DLD1 (cell line): ENCODE results near the gene C11orf21.

Experiments used
- in situ Hi-C: cut with HindIII; loops from 2 replicates; pipeline ENCODE4 v1.10.0; 2017; ENCODE audit warnings: low sequenced_read_pairs

The C11orf21 gene

DNA sequence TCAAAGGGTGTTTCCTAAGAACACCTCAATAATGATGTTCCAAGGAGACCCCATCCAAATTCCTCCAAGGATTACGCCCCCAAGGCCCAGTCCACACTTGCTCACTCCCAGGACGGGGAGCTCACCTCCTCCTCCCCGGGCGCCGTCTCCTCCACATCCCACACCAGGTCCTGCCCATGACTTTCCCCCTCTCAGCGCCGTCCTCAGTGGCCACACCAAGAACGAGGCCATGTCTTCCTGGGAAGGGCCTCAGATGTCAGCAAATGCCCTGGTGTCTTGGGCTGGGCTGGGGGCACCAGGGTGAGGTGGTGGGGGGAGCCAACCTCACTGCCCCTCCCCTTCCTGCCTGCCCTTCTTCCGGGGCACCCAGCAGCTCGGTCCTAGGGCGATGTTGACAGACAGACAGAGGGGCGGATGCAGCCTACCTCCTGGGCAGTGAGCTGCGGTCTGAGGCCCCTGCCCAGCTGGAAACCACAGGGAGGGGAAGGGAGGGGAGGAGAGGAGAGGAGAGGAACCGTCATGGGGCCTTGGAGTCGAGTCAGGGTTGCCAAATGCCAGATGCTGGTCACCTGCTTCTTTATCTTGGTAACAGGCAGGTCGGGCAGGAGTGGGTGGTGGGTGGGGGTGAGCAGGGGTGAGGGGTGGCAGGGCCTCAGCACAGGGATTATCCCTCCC, at the start of gene C11orf21, which contains the start of gene TSPAN32:
Gene C11orf21 (minus strand): TSS at position 288 of the 675 bp plus-strand sequence. CDS start 110 bp downstream, at position 178.
Gene TSPAN32 (plus strand): TSS at position 383 of the 675 bp plus-strand sequence. CDS start 137 bp downstream, at position 520.
- in situ Hi-C loops, result no loop called here

DNA sequence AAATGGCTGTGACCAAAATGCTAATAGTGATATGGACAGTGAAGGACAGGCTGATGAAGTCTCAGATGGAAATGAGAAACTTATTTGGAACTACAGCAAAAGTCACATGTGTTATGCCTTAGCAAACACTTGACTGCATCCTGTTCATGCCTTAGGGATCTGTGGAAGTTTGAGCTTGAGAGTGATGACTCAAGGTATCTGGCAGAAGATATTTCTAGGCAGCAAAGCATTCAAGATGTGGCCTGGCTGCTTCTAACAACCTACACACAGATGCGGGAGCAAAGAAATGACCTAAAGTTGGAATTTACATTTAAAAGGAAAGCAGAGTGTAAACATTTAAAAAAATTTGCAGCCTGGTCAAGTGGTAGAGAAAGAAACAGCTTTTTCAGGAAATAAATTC, 47.3 kb upstream of the C11orf21 start:
- in situ Hi-C loops, result loop anchor here (25.0 kb wide), 1 partner anchor 163 kb away; no protein-coding TSS in a partner anchor

DNA sequence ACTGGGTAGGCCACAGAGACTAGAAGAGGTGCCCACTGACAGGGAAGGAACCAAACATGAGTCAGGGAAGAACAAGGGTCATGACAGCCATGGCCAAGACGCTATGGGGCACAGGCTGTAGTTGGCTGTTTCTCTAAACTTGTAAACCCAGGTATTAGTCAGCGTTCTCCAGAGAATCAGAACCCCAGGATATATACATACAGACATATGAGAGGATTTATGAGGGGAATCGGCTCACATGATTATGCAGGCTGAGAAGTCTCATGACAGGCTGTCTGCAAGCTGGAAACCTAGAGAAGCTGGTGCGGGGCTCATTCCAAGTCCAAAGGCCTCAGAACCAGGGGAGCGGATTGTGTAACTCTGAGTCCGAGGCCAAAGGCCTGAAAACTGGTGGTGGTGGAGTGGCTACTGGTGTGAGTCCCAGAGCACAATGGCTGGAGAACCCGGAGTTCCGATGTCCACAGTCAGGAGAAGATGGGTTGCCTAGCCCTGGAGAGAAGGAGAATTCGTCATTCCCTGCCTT, 45.7 kb upstream of the C11orf21 start:
- in situ Hi-C loops, result loop anchor here (25.0 kb wide), 1 partner anchor 165 kb away; no protein-coding TSS in a partner anchor

DNA sequence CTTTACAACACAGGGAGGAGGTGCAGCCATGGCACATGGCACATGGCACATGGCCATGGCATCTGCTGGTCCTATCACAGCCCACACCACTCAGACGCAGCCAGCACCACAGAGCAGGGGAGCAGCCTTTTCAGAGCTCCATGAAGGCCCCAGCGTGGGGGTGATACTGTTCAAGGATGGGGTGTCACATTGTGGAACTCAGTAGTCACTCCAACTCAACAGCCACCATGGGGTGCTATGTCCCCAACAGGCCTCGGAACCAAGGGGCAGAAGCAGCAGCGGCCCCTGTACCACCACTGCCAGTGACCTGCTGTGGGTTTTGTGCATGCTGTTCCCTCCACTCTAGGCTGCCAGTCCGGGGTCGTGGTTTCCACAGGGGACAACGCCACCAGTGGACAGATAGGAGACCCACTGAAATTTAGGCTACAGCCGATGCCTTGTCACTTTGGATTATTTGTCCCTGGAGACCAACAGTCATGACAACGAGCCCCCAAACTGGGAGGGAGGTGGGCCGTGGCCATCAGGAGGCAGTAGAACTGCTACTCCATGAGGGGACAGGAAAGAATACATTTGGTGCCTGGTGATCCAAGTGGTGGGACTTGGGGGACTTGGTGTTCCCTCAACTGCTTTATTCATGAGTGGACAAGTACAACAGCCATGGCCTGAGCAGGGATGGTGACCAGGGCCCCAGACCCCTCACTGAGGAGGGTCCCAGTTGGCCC, 45.0 kb upstream of the C11orf21 start:
- in situ Hi-C loops, result loop anchor here (25.0 kb wide), 1 partner anchor 166 kb away; no protein-coding TSS in a partner anchor

DNA sequence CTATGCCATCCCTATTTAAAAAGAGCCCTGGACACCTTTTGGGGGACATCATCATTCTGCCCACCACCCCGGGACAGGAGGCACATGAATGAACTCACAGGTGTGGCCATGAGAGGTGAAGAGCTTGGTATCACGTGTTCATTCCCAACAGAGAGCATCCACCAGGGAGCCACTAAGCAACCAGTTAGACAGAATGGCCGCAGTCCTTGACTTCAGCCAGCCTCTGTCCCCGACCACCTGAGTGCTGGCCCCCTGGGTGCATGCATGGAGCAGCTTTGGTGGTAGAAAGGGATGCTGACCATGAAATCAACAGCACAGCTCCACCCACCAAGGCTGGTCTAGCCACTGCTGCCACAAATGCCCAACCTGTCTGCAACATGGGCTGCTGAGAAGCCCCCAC, 44.3 kb upstream of the C11orf21 start:
- in situ Hi-C loops, result loop anchor here (25.0 kb wide), 1 partner anchor 166 kb away; no protein-coding TSS in a partner anchor

DNA sequence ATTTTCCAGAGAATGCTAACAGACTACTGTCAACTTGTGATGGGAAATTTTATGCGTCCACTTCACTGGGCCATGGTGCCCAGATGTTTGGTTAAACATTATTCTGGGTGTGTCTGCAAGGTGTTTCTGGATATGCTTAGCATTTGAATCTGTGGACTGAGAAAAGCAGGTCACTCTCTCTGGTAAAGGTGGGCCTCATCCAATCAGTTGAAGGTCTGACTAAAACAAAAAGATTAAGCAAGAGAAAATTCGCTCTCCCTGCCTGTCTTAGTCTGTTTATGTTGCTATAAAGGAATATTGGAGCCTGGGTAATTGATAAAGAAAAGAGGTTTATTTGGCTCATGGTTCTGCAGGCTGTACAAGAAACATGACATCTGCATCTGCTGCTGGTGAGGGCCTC, 43.3 kb upstream of the C11orf21 start:
- in situ Hi-C loops, result loop anchor here (25.0 kb wide), 1 partner anchor 167 kb away; no protein-coding TSS in a partner anchor

DNA sequence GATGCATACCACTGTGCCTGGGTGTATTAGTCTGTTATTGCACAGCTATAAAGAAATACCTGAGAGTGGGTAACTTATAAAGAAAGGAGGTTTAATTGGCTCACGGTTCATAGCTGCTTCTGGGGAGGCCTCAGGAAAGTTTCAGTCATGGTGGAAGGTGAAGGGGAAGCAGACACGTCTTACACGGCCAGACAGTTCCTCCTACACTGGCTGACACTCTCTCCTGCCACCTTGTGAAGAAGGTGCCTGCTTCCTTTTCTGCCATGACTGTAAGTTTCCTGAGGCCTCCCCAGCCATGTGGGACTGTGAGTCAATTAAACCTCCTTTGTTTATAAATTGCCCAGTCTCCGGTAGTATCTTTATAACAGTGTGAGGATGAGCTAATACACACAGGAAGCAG, 41.8 kb upstream of the C11orf21 start:
- in situ Hi-C loops, result loop anchor here (25.0 kb wide), 1 partner anchor 169 kb away; no protein-coding TSS in a partner anchor

DNA sequence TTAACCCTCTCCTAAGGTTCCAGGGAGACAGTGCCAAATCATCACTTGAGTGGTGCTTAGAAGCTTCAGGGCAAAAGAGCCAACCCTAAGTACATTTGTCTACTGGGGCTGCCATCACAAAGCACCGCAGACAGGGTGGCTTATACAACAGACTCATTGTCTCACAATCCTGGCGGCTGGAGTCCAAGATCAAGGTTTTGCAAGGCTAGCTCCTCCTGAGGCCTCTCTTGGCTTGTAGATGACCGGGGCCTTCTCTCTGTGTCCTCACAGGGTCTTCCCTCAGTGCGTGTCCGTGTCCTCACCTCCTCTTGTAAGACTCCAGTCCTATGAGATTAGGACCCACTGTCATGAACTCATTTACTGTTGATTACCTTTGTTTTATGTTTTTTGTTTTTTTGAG, 41.3 kb upstream of the C11orf21 start:
- in situ Hi-C loops, result loop anchor here (25.0 kb wide), 1 partner anchor 169 kb away; no protein-coding TSS in a partner anchor

DNA sequence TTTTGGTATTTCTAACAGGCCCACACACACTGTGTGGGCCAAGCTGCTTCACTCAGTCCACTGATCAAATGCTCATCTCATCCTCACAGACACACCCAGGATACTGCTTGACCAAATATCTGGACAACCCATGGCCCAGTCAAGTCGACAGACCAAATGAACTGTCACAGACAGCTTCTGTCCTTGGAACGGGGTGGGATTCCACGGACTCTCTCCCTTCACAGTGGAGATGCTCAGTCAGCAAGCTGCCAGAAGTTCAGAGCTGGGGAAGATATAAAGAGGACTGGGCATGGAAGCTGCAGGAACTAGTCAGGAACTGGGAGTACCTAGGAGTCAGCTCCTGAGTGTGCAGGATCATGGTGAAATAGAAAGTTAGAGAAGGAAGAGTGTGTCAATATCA, 40.8 kb upstream of the C11orf21 start:
- in situ Hi-C loops, result loop anchor here (25.0 kb wide), 1 partner anchor 170 kb away; no protein-coding TSS in a partner anchor

DNA sequence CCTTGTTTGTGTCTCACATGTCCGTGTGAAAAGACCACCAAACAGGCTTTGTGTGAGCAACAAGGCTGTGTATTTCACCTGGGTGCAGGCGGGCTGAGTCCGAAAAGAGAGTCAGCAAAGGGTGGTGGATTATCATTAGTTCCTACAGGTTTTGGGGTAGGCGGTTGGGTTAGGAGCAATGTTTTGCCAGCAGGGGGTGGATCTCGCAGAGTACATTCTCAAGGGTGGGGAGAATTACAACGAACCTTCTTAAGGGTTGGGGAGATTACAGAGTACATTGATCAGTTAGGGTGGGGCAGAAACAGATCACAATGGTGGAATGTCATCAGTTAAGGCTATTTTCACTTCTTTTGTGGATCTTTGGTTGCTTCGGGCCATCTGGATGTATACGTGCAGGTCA, 37.0 kb upstream of the C11orf21 start:
- in situ Hi-C loops, result loop anchor here (25.0 kb wide), 1 partner anchor 174 kb away; no protein-coding TSS in a partner anchor

DNA sequence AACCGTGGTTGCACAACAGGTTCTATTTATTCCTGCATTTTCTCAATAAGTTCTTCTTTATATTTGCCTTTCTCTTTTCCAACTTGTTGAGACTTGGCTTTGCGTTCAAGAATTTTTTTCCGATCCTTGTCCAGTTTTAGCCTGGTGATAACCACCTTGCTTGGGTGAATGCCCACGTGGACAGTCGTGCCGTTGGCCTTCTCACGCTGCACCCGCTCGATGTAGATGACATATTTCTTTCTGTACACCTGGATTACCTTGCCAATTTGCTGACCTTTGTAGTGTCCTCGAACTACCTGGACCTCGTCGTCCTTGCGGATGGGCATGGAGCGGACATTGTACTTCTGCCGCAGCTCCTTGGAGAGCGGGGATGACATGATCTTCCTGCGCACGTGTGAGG, 33.6 kb upstream of the C11orf21 start:
- in situ Hi-C loops, result loop anchor here (25.0 kb wide), 1 partner anchor 177 kb away; no protein-coding TSS in a partner anchor

DNA sequence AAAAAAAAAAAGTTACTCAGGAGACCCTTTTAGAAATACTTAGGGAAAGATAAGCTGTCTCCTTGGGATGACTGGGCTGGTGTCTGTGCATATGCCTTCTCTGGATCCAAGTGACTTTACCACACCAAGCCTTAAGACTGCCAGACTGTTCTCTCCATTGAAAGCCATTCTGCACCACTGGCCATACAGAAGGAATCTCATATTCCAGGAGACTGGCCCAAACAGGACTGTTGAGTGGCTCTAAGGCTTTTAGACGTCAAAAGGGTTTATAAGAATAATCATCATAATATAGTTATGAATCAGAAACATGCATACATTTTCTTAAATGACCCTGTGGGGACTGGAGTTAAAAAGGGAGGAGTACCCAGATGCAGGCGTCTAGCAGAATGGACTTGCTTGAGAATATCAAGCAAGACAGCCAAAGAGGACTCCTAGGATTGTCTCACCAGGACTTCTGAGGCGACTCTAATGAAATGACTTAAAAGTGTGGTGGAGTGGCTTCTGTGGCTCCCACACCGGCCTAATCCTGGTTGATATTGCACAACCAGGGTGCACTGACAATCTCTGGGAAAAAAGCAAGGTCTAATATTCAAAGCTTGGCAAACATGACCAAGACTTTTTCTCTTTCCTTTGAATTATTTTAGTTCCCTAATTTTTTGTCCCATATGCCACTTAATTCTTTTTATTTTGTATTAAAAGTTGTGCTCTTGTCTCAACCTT, 31.9 kb upstream of the C11orf21 start:
- in situ Hi-C loops, result loop anchor here (25.0 kb wide), 1 partner anchor 179 kb away; no protein-coding TSS in a partner anchor

DNA sequence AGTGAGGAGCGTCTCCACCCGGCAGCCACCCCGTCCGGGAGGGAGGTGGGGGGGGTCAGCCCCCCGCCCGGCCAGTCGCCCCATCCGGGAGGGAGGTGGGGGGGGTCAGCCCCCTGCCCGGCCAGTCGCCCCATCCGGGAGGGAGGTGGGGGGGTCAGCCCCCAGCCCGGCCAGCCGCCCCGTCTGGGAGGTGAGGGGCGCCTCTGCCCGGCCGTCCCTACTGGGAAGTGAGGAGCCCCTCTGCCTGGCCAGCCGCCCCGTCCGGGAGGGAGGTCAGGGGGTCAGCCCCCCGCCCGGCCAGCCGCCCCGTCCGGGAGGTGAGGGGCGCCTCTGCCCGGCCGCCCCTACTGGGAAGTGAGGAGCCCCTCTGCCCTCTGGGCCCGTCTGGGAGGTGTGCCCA, 30.9 kb upstream of the C11orf21 start:
- in situ Hi-C loops, result loop anchor here (25.0 kb wide), 1 partner anchor 180 kb away; no protein-coding TSS in a partner anchor

DNA sequence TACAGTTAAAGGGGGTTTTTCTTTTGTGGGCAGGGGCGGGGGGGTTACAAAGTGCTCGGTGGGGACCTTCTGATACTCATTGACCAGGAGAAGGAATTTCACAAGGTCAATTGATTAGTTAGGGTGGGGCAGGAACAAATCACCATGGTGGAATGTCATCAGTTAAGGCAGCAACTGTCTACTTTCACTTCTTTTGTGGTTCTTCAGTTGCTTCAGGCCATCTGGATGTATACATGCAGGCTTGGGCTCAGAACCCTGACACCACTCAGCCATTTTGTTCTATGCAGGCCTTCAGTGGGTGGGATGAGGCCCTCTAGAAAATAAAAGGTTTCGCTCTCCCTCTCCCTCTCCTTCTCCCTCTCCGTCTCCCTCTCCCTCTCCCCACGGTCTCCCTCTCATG, 29.7 kb upstream of the C11orf21 start:
- in situ Hi-C loops, result loop anchor here (25.0 kb wide), 1 partner anchor 181 kb away; no protein-coding TSS in a partner anchor

DNA sequence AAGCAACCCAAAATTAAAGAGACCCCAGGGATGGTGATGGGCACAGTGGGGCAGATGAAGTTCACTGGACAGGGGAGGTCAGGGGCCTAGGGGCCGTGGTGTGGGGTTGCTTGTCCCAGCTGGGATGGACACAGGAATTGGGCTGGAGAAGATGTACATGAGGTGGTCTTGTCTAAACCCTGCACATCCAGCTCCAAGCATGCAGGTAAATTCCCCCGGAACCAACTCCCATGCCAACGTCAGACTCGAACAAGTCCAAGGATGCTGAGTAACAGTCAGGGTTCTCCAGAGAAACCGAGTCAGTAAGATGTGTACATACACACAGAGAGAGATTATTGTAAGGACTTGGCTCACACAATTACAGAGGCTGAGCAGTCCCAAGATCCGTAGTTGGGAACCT, 29.0 kb upstream of the C11orf21 start:
- in situ Hi-C loops, result loop anchor here (25.0 kb wide), 1 partner anchor 182 kb away; no protein-coding TSS in a partner anchor

DNA sequence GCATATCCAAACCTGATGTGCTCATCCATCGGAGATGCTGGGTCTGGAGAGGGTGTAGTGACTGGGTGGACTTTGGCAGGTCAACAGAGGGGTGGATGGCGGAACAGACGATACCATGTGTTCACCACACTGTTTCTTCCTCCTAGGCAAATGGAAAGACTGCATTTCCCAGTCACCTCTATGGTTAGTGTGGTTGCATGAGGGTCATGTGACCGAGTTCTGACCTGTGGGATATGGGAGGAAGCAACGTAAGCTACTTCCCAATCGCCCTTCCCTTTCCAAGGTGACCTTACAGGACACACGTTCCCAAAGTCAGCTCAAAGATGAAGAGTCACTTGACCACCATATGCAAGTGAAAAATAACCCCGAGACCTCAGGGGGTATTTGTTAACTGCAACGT, 27.8 kb upstream of the C11orf21 start:
- in situ Hi-C loops, result loop anchor here (5.0 to 25.0 kb wide), 2 partner anchors 147 to 183 kb away; no protein-coding TSS in a partner anchor

DNA sequence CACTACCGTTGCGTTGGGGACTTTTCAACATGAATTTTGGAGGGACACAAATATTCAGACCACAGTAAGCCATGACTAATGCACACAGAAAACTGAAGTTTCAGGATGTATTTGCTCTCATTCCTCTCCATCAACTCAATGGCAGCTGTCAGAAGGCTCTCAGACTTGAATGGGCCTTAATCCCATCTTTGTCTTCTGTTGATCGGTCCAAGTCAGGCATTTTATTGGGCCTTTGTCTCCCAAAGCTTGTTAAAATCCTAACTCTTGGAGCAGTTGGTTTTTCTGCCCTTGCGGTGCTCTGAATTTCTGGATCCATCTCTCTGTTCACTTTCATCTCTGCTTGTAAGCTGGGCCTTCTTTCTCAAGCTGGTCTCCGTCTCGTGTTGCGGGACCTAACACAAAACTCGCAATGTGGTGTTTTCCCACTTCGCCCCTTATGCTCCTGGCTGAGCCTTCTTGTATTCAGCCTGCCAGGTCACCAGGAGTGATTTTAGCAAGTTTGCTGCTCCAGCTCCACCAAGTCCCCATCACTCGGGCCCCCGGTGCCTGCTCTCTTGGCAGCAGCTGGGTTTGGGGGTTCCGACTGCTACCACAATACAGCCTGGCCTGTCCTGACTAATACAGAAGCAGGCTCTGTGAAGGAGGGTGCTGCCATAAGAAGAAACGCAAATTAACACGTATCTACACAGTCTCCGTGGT, 27.1 kb upstream of the C11orf21 start:
- in situ Hi-C loops, result loop anchor here (5.0 to 25.0 kb wide), 2 partner anchors 147 to 183 kb away; no protein-coding TSS in a partner anchor

DNA sequence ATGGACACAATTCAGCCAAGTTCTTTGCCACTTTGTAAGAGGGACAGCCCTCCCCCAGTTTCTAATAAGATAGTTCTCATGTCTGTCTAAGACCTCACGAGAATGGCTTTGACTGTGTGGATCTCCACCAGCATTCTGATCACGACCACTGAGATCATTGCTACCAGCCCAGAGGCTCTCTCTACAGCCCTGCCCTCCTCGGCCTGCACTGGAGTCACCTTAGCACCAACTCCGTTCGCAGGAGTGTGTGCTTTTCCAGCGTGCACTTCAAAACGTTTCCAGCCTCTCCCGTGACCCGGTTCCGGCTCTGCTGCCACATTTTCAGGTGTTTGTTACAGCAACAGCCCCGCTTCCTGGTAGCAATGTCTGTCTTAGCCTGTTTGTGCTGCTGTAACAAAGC, 26.3 kb upstream of the C11orf21 start:
- in situ Hi-C loops, result loop anchor here (5.0 to 25.0 kb wide), 2 partner anchors 146 to 184 kb away; no protein-coding TSS in a partner anchor

DNA sequence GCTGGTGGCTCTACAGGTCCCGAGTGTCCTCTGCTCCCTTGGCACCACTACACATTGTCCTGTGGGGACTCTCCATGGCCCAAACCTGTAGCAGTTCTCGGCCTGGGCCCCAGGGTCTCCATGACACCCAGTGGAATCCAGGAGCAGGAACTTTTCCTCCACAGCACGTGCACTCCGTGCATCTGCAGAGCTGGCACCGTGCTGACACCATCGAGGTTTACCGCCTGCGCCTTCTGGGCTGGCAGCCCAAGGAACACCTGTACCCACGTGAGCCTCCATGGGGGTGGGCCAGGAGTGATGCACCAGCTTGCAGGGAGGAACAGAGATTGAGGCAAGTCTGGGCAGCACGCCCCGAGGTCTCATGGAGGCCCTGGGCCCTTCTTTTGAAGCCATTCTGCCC, 25.3 kb upstream of the C11orf21 start:
- in situ Hi-C loops, result loop anchor here (5.0 to 25.0 kb wide), 2 partner anchors 145 to 185 kb away; no protein-coding TSS in a partner anchor
